GM19397 (cell line): ENCODE data around the gene PLEK2.
"Not testable (repeated sequence)": the region's sequence is repeated elsewhere in the genome, so short reads cannot be mapped to it uniquely, and the experiment has no call there.

ENCODE experiments used
- ATAC-seq: cut with Tn5 transposase; IDR thresholded peaks from one replicate; pipeline ENCODE4 v1.9.1; 2021; ENCODE audit warnings: mild to moderate bottlenecking, moderate library complexity; ENCODE audit not compliant: unreplicated experiment

The PLEK2 gene

DNA sequence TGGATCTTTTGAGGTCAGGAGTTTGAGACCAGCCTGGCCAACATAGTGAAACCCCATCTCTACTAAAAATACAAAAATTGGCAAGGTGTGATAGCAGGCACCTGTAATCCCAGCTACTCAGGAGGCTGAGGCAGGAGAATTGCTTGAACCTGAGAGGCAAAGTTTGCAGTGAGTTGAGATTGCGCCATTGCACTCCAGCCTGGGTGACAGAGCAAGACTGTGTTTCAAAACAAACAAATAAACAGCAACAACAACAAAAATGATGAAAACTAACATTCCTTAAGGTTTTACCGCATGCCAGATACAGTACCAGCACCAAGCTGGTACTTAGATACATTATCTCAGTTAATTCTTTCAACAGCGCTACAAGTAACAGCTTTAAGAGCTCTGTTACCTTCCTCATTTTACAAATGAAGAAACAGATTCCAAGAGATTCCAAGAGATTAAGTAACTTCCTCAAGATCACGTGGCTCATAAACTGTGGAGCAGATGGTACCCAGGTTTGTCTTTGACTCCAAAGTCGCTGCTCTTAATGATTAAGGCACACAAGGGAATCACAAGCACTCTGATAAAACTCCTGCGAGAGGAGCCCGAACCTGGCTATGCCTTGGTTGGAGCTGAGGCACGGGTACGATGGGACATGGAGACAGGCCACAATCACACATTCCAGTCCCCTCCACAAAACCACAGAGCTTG lies 17.7 kb upstream of the PLEK2 start:
- ATAC-seq = no peak

DNA sequence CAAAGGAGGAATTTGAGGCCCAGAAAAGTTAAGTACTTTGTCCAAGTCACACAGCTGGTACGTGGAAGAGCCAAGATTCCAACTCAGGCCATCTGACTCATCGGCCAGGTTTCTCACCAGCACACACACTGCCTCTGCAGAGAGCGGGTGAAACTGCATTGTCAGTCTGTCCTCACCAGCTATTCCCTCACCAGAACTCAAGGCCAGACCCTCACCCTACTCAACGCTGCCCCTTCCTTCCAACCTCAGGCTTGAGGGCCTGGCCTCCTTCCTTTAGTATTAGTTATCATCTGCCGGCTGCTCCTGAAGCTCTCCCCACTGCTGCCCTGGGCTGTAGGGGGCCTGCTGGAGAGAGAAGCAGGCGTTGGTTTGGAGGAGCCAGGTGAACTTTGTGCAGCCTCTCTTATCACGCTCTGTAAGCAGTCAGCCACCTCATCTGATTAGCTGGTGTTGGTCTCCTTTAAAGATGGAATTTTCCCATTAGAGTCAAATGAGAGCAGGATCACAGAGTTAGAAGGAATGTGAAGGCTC lies 16.6 kb upstream of the PLEK2 start:
- ATAC-seq = no peak

GRCh38 chr14:67426983-67427606 lies 15.1 kb upstream of the PLEK2 start:
- no peak for ATAC-seq

DNA sequence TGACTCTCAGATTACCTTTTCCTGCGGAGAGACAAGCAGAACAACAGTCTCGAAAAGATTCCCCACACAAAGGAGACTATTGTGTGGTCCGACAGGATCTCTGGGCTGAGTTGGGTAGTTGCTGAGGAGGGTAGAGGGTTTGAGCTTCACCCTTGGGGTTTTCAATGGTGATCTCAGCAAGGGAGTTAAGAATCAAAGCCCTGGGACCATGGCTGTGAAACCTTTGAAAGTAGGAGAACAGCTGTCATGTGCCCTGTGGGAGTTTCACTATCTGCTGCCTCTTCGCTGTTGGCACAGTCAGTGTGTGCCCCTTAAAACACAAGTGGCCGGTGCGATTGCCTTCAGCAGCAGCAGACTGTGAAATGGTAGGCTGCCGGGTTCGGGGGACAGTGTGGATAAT lies 14.2 kb upstream of the PLEK2 start:
- ATAC-seq = no peak

GRCh38 chr14:67425608-67426007 lies 13.6 kb upstream of the PLEK2 start:
- no peak for ATAC-seq

GRCh38 chr14:67424539-67424938 lies 12.6 kb upstream of the PLEK2 start:
- ATAC-seq = no peak

DNA sequence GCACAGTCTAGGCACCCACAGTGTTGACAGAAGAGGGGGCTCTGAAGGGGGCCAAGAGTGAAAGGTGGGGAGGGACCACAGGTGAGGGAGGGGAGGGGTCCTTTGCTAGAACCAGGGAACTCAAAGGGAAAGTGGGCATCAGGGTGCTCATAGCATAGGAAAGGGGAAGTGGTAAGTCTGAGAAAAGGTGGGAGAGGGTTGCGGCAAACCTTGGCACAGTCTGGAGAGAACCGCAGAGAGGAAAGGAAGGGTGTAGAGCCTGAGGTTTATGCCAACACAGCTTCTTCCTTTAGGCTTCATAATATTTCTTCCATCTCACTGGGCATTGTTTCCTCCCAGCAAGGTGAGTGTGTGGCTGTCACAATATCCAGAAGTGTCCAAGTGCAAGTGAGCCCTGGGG lies 11.5 kb upstream of the PLEK2 start:
- ATAC-seq = no peak

GRCh38 chr14:67421356-67422224 lies 9.6 kb upstream of the PLEK2 start:
- ATAC-seq = no peak

- no peak for ATAC-seq
These were observed 8.3 kb upstream of the PLEK2 start for GRCh38 chr14:67420102-67420739.

DNA sequence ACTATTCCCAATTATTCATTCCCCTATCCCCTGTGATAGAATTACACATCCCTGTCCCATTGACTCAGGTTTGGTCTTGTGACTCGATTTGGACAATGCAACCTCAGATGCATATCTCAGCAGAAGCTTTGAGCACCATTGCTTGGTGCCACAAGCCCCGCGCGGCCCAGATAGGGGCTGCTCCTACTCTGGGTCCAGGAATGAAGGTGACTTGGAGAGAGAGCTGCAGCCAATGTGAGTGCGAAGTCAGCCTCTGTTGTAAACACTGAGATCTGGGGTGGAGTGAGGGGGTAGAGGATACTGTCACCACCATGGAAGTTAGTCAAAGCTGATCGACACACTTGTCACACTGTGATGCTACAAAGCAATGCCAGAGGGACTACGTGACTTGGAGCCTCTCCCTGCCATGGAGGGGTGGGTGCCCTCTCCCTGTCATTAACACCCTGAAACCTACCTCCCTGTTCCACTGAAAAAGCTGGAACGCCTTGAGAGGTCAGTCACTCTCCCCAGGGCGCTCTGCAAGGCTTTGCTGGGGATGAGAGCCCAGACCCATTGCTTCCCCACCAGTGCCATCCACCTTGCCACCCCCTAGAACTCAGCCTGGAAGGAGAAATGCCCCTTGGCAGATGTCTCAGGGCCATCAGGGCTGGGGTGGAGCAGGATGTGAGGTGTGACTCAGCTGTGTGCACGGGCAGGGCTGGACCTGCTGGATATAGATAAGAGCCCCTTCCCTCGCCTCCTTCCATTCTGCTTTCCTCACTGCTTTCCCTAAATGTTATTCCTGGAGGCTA lies 6.6 kb upstream of the PLEK2 start:
- ATAC-seq = no peak

GRCh38 chr14:67417633-67418032 lies 5.7 kb upstream of the PLEK2 start:
- no peak for ATAC-seq

- no peak for ATAC-seq
These were observed 4.8 kb upstream of the PLEK2 start for GRCh38 chr14:67416810-67417209.

DNA sequence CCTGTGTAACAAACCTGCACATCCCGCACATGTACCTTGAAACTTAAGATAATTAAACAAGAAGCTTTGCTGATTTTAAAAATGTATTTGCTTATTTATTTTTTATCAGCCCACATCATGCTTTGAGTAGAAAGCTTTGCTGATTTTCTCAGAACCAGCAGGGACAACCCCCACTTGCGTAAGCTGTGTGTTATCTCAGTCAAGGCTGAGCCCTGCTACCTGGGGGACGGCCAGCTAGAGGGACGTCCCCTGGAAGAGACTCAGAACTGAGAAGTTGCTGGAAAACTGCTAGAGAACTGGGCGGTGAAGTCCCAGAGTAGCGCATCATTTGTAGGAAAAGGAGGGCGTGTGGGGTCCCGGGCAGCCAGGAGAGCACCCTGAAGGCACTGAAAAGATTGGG lies 4.1 kb upstream of the PLEK2 start:
- ATAC-seq = no peak

- ATAC-seq = not testable (repeated sequence)
These were observed 3.6 kb upstream of the PLEK2 start for GRCh38 chr14:67415610-67416009.

- no peak for ATAC-seq
These were observed 2.1 kb upstream of the PLEK2 start for GRCh38 chr14:67413806-67414769.

GRCh38 chr14:67411370-67411769 lies 595 bp downstream of the PLEK2 start:
- no peak for ATAC-seq

DNA sequence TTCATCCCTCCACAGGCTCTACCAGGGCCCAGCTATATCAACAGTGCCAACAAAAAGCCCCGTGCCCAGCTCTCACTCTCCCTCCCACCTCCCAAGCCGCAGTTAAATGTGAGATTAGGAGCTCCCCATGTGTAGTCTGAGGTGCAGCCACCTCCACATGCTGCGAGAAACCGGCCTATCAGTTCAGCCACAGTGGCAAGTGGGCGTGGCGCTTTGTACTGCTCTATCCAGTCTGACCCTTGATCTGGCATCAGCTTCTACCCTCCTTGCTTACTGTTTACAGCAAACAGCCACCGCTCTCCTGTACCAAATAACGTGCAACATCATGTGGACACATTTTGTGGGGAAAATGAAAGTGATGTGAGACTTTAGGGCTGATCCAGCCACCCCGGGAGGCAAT lies 1.7 kb downstream of the PLEK2 start:
- ATAC-seq = no peak

DNA sequence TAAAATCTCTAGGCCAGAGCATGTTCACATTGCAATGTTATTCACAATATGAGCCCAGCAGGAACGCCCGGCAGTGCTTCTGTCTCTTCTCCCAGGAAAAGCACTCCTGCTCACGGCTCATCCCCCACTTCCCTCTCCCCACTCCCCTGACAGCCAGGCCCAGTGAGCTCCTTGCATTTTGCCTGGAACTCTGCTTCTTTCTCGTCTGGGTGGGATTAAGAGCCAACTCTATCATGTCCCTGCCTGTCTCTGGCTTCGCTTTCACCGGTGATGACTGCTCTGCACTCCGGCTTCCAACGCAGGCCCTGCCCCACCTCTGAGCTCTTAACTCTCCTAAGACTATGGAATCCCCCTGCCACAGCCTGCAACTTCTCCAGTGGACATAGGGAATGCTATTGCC lies 2.5 kb downstream of the PLEK2 start:
- ATAC-seq = no peak

- ATAC-seq = not testable (repeated sequence)
These were observed 3.7 kb downstream of the PLEK2 start for GRCh38 chr14:67408122-67408801.
